Purkinje cell (primary cell): Measurements from ENCODE around the gene ACRBP. TPM values are rescaled to one million over a fixed set of nuclear protein-coding genes. Genes with fewer than 3 reads are reported as not detected.

Experiments used
- polyA plus RNA-seq: library from polyadenylated mRNA; unstranded; fragments of >200 nt; fragmentation: Nextera tagmentation; gene quantifications from 2 replicates; pipeline ENCODE4 v1.2.1, GENCODE V29; 2014

Gene ACRBP
- not detected in 2 replicates for polyA plus RNA-seq

GRCh38 chr12:6647083-6647604, at the start of gene ACRBP:
Gene ACRBP (minus strand): TSS chr12:6647432. CDS start chr12:6647366, 66 bp downstream.

GRCh38 chr12:6688999-6689882, 42.0 kb upstream of the ACRBP start, which contains the start of gene ZNF384:
Gene ZNF384 (minus strand): TSS chr12:6689375. CDS start chr12:6679520, 9,855 bp downstream.

GRCh38 chr12:6662906-6663742, 15.9 kb upstream of the ACRBP start, which contains the start of gene ING4:
Gene ING4 (minus strand): TSS chr12:6663119. CDS start chr12:6663101, 18 bp downstream.

GRCh38 chr12:6635856-6636531, 11.2 kb downstream of the ACRBP start, which contains the start of gene LPAR5:
Gene LPAR5 (minus strand): TSS chr12:6635959. CDS start chr12:6621248, 14,711 bp downstream.

Other genes starting within 250 kb of the ACRBP start
- gene CD27, start 202.5 kb downstream of the ACRBP start, polyA plus RNA-seq = 1.6 TPM in 1 of 2 replicates, not detected in the other
- 1.5 and 10.6 TPM in 2 replicates for gene TAPBPL, start 195.4 kb downstream of the ACRBP start, polyA plus RNA-seq
- 41.6 and 53.7 TPM in 2 replicates for gene VAMP1, start 176.8 kb downstream of the ACRBP start, polyA plus RNA-seq
- gene MRPL51, start 154.2 kb downstream of the ACRBP start, polyA plus RNA-seq = 404 and 455 TPM in 2 replicates
- gene NCAPD2, start 153.3 kb downstream of the ACRBP start, polyA plus RNA-seq = 0.74 and 0.78 TPM in 2 replicates
- gene GAPDH, start 112.9 kb downstream of the ACRBP start, polyA plus RNA-seq = 5,164 and 6,636 TPM in 2 replicates
- gene IFFO1, start 91.4 kb downstream of the ACRBP start, polyA plus RNA-seq = 6.1 and 10.3 TPM in 2 replicates
- 3.7 and 9.3 TPM in 2 replicates for gene NOP2, start 79.1 kb downstream of the ACRBP start, polyA plus RNA-seq
- 44.9 and 46.5 TPM in 2 replicates for gene CHD4, start 40.1 kb downstream of the ACRBP start, polyA plus RNA-seq
- gene LPAR5, start 11.5 kb downstream of the ACRBP start, polyA plus RNA-seq = not detected in 2 replicates
- gene ING4, start 15.7 kb upstream of the ACRBP start, polyA plus RNA-seq = 22.4 and 27.0 TPM in 2 replicates
- gene ZNF384, start 41.9 kb upstream of the ACRBP start, polyA plus RNA-seq = 2.3 and 2.8 TPM in 2 replicates
- gene PIANP, start 53.4 kb upstream of the ACRBP start, polyA plus RNA-seq = 15.3 and 29.7 TPM in 2 replicates
- 52.4 and 53.2 TPM in 2 replicates for gene COPS7A, start 76.6 kb upstream of the ACRBP start, polyA plus RNA-seq
- 161 and 204 TPM in 2 replicates for gene MLF2, start 105.7 kb upstream of the ACRBP start, polyA plus RNA-seq
- 10.0 and 10.3 TPM in 2 replicates for gene PTMS, start 118.9 kb upstream of the ACRBP start, polyA plus RNA-seq
- gene LAG3, start 125.1 kb upstream of the ACRBP start, polyA plus RNA-seq = not detected in 2 replicates
- gene CD4, start 142.1 kb upstream of the ACRBP start, polyA plus RNA-seq = 0.27 and 1.4 TPM in 2 replicates
- gene GPR162, start 174.4 kb upstream of the ACRBP start, polyA plus RNA-seq = 3.8 and 14.6 TPM in 2 replicates
- gene P3H3, start 181.0 kb upstream of the ACRBP start, polyA plus RNA-seq = 0.34 and 1.6 TPM in 2 replicates
- gene GNB3, start 193.5 kb upstream of the ACRBP start, polyA plus RNA-seq = 0.29 and 1.1 TPM in 2 replicates
- gene CDCA3, start 203.9 kb upstream of the ACRBP start, polyA plus RNA-seq = 0.21 and 0.51 TPM in 2 replicates
- 10.5 and 14.9 TPM in 2 replicates for gene USP5, start 204.7 kb upstream of the ACRBP start, polyA plus RNA-seq
- 1,435 and 2,077 TPM in 2 replicates for gene TPI1, start 220.1 kb upstream of the ACRBP start, polyA plus RNA-seq
- 0.55 TPM in 1 of 2 replicates, not detected in the other for gene SPSB2, start 225.9 kb upstream of the ACRBP start, polyA plus RNA-seq